ENCODE measurements around the gene RPTOR.

- TF ChIP-seq CTCF (IDR thresholded peaks at IDR 0.05; ENCODE audit: borderline replicate concordance, extremely low read depth, low read length, poor library complexity, severe bottlenecking) (no peak), EZH2 (IDR thresholded peaks at IDR 0.05; ENCODE audit: borderline replicate concordance, low read depth, low read length, severe bottlenecking) (no peak)
These were observed 139.0 kb downstream of the RPTOR start for GRCh38 chr17:80683625-80684104.
